HG03196 (cell line): ENCODE data around the gene BRIP1.
"Not testable (repeated sequence)": the region's sequence is repeated elsewhere in the genome, so short reads cannot be mapped to it uniquely, and the experiment has no call there.

Experiments used
- ATAC-seq: cut with Tn5 transposase; IDR thresholded peaks from one replicate; pipeline ENCODE4 v1.9.1; 2021; ENCODE audit not compliant: unreplicated experiment

The BRIP1 gene

GRCh38 chr17:61867033-61867432 lies 3.7 kb upstream of the BRIP1 start:
- no peak for ATAC-seq

- ATAC-seq = peak; percentile 13
Observed at GRCh38 chr17:61863801-61864126, 436 bp upstream of the BRIP1 start.

- no peak for ATAC-seq
Observed at GRCh38 chr17:61862105-61862574, 1.2 kb downstream of the BRIP1 start.

GRCh38 chr17:61860397-61860796 lies 2.9 kb downstream of the BRIP1 start:
- not testable (repeated sequence) for ATAC-seq

GRCh38 chr17:61856035-61856434 lies 7.3 kb downstream of the BRIP1 start:
- no peak for ATAC-seq

- no peak for ATAC-seq
Observed at GRCh38 chr17:61852857-61853256, 10.5 kb downstream of the BRIP1 start.

GRCh38 chr17:61849674-61850073 lies 13.7 kb downstream of the BRIP1 start:
- no peak for ATAC-seq

- ATAC-seq = no peak
Observed at GRCh38 chr17:61848896-61849295, 14.4 kb downstream of the BRIP1 start.

GRCh38 chr17:61848247-61848646 lies 15.1 kb downstream of the BRIP1 start:
- no peak for ATAC-seq

GRCh38 chr17:61847659-61848058 lies 15.7 kb downstream of the BRIP1 start:
- ATAC-seq = no peak

- ATAC-seq = no peak
Observed at GRCh38 chr17:61846761-61847375, 16.5 kb downstream of the BRIP1 start.

- ATAC-seq = no peak
Observed at GRCh38 chr17:61846088-61846487, 17.2 kb downstream of the BRIP1 start.

- ATAC-seq = no peak
Observed at GRCh38 chr17:61843435-61843834, 19.9 kb downstream of the BRIP1 start.

GRCh38 chr17:61842899-61843298 lies 20.4 kb downstream of the BRIP1 start:
- ATAC-seq = no peak

GRCh38 chr17:61839300-61839786 lies 24.0 kb downstream of the BRIP1 start:
- no peak for ATAC-seq

- ATAC-seq = no peak
Observed at GRCh38 chr17:61837175-61838051, 25.9 kb downstream of the BRIP1 start.

- ATAC-seq = no peak
Observed at GRCh38 chr17:61836266-61837174, 26.8 kb downstream of the BRIP1 start.

GRCh38 chr17:61835606-61836005 lies 27.7 kb downstream of the BRIP1 start:
- ATAC-seq = no peak

- ATAC-seq = no peak
Observed at GRCh38 chr17:61834610-61835009, 28.7 kb downstream of the BRIP1 start.

- ATAC-seq = no peak
Observed at GRCh38 chr17:61833536-61834193, 29.7 kb downstream of the BRIP1 start.

- no peak for ATAC-seq
Observed at GRCh38 chr17:61832463-61832862, 30.9 kb downstream of the BRIP1 start.
